Measurements from ENCODE around the gene PLOD3.

- no peak for TF ChIP-seq POLR2A (IDR thresholded peaks at IDR 0.05)
- no peak for TF ChIP-seq CTCF (IDR thresholded peaks at IDR 0.05)
Measured at GRCh38 chr7:101218236-101219125, 1.1 kb upstream of the PLOD3 start.
